HG02642 (cell line): ENCODE results near the gene ST13.
"Not testable (repeated sequence)": the region's sequence is repeated elsewhere in the genome, so short reads cannot be mapped to it uniquely, and the experiment has no call there.

ENCODE experiments used
- ATAC-seq: cut with Tn5 transposase; IDR thresholded peaks from one replicate; pipeline ENCODE4 v1.9.1; 2021; ENCODE audit warnings: mild to moderate bottlenecking; ENCODE audit not compliant: unreplicated experiment, poor library complexity

Gene ST13

GRCh38 chr22:40792451-40792850, 64.0 kb downstream of the ST13 start:
- no peak for ATAC-seq

- no peak for ATAC-seq
These were observed 65.2 kb downstream of the ST13 start for GRCh38 chr22:40791241-40791640.

- no peak for ATAC-seq
These were observed 67.3 kb downstream of the ST13 start for GRCh38 chr22:40789131-40789530.

GRCh38 chr22:40782521-40782920, 73.9 kb downstream of the ST13 start:
- ATAC-seq: no peak

- not testable (repeated sequence) for ATAC-seq
These were observed 74.7 kb downstream of the ST13 start for GRCh38 chr22:40781749-40782148.
